SK-N-SH treated with all-trans-retinoic acid at 6 μM for 48 hours (cell line): ENCODE measurements around the gene NAPB.

Source experiments
- ARNTL ChIP-seq: fragments of 450-650 bp; formaldehyde crosslinking; IDR thresholded peaks from 2 replicates; pipeline ENCODE4 v1.5.0; 2020; ENCODE audit warnings: low read depth, mild to moderate bottlenecking, moderate library complexity, borderline replicate concordance
- GLIS3 ChIP-seq: fragments of 250-450 bp; sonication (Bioruptor Pico); IDR thresholded peaks from 2 replicates; pipeline ENCODE4 v1.5.0; 2020; ENCODE audit warnings: mild to moderate bottlenecking, moderate library complexity
- SNAI2 ChIP-seq: fragments of 250-450 bp; sonication (Bioruptor Pico); IDR thresholded peaks from 2 replicates; pipeline ENCODE4 v1.5.0; 2020; ENCODE audit warnings: mild to moderate bottlenecking, moderate library complexity
- ZC3H10 ChIP-seq: fragments of 250-450 bp; sonication (Bioruptor Pico); IDR thresholded peaks from 2 replicates; pipeline ENCODE4 v1.5.1; 2021; ENCODE audit warnings: mild to moderate bottlenecking, moderate library complexity
- ZFP3 ChIP-seq: fragments of 250-450 bp; sonication (Bioruptor Pico); IDR thresholded peaks from 2 replicates; pipeline ENCODE4 v1.5.0; 2020; ENCODE audit warnings: mild to moderate bottlenecking, moderate library complexity
- ZFP30 ChIP-seq: fragments of 450-650 bp; formaldehyde crosslinking; IDR thresholded peaks from 2 replicates; pipeline ENCODE4 v1.5.0; 2022; ENCODE audit warnings: mild to moderate bottlenecking, moderate library complexity
- ZNF70 ChIP-seq: fragments of 450-650 bp; formaldehyde crosslinking; IDR thresholded peaks from 2 replicates; pipeline ENCODE4 v1.5.0; 2020; ENCODE audit warnings: mild to moderate bottlenecking, moderate library complexity
- TF ChIP-seq, protein P1 (sequence below): fragments of 250-450 bp; sonication (Bioruptor Pico); IDR thresholded peaks from 2 replicates; pipeline ENCODE4 v1.8.0; 2020; ENCODE audit warnings: mild to moderate bottlenecking, moderate library complexity, borderline replicate concordance

- TF ChIP-seq ZFP3 (CRISPR knock-in tag) (no peak), ZNF70 (CRISPR knock-in tag) (no peak), ZFP30 (CRISPR knock-in tag) (no peak), ARNTL (CRISPR knock-in tag) (no peak), SNAI2 (CRISPR knock-in tag) (no peak), ZC3H10 (CRISPR knock-in tag) (no peak), GLIS3 (CRISPR knock-in tag) (no peak)
- TF ChIP-seq, protein P1, sequence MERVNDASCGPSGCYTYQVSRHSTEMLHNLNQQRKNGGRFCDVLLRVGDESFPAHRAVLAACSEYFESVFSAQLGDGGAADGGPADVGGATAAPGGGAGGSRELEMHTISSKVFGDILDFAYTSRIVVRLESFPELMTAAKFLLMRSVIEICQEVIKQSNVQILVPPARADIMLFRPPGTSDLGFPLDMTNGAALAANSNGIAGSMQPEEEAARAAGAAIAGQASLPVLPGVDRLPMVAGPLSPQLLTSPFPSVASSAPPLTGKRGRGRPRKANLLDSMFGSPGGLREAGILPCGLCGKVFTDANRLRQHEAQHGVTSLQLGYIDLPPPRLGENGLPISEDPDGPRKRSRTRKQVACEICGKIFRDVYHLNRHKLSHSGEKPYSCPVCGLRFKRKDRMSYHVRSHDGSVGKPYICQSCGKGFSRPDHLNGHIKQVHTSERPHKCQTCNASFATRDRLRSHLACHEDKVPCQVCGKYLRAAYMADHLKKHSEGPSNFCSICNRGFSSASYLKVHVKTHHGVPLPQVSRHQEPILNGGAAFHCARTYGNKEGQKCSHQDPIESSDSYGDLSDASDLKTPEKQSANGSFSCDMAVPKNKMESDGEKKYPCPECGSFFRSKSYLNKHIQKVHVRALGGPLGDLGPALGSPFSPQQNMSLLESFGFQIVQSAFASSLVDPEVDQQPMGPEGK (CRISPR knock-in tag) = no peak
These were observed 18.7 kb upstream of the NAPB start for GRCh38 chr20:23440004-23440403.
